ENCODE measurements around the gene TNS3.

Gene TNS3

DNA sequence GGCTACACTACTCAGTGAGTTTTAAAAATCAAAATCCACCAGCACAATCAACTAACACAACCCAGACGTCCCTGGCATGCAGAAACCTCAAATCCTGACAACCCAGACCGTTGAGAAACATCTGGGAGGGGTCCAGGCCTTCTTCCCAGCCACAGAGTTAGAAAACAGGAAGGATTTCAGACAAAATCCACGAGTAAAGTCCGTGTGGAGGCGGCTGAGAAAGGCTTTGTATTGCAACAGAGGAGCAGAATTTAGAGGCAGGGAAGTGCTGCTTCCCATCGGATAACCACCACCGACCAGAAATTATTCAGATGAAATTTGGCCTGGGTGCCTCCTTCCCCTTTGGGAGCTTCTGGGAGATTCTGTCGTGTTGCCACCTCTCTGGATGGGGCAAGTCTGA is 61.5 kb downstream of the TNS3 start:
- H3K9me3 ChIP-seq (ENCODE audit: control insufficient read depth, insufficient read depth, low read length) = no peaks in the 10 kb centered on the region
- TF ChIP-seq, protein P1, sequence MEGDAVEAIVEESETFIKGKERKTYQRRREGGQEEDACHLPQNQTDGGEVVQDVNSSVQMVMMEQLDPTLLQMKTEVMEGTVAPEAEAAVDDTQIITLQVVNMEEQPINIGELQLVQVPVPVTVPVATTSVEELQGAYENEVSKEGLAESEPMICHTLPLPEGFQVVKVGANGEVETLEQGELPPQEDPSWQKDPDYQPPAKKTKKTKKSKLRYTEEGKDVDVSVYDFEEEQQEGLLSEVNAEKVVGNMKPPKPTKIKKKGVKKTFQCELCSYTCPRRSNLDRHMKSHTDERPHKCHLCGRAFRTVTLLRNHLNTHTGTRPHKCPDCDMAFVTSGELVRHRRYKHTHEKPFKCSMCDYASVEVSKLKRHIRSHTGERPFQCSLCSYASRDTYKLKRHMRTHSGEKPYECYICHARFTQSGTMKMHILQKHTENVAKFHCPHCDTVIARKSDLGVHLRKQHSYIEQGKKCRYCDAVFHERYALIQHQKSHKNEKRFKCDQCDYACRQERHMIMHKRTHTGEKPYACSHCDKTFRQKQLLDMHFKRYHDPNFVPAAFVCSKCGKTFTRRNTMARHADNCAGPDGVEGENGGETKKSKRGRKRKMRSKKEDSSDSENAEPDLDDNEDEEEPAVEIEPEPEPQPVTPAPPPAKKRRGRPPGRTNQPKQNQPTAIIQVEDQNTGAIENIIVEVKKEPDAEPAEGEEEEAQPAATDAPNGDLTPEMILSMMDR (IDR thresholded peaks at IDR 0.05; ENCODE audit: low read depth, low read length, poor library complexity, severe bottlenecking) = no peak
- no peak for TF ChIP-seq EZH2phosphoT487 (IDR thresholded peaks at IDR 0.05; ENCODE audit: borderline replicate concordance, low read length)
- no peaks in the 10 kb centered on the region for H4K20me1 ChIP-seq (ENCODE audit: control insufficient read depth, insufficient read depth, low read depth, low read length)
- no peak overlapping the region for H3K27ac ChIP-seq (ENCODE audit: low read depth, low read length)
- H3K36me3 ChIP-seq (ENCODE audit: control insufficient read depth, low read length) = no peaks in the 10 kb centered on the region
- no peak overlapping the region for H3K4me3 ChIP-seq (ENCODE audit: low read length)
- H3F3A ChIP-seq (ENCODE audit: control insufficient read depth, insufficient read depth) = no peaks in the 10 kb centered on the region
- H3K4me1 ChIP-seq (ENCODE audit: control insufficient read depth, low read length) = no peaks in the 10 kb centered on the region
- H3K9me2 ChIP-seq (replicated peaks; ENCODE audit: control insufficient read depth, low read length) = no peaks in the 10 kb centered on the region
- no peaks in the 10 kb centered on the region for H3K79me2 ChIP-seq (ENCODE audit: control insufficient read depth, low read length)
- no peak overlapping the region for H3K4me2 ChIP-seq (ENCODE audit: low read length)
- no peaks in the 10 kb centered on the region for H3K27me3 ChIP-seq (ENCODE audit: control insufficient read depth, low read length)

DNA sequence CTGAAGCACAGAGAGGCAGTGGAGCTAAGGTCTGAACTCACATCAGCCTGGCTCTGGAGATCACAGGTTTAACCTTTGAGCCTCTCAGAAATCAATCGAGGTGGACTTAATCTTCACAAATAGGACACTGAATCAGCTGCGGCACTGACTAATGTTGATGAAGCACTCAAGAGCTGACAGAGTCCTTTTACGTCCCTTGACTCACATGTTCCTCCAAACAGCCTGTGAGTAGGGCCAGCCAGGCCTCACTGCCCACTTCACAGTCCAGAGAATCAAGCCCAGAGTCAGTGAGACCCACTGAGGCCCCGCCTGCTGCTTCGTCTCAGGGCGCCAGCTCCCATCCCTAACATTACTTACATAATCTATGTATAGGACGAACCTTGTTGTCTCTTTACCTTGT is 63.1 kb downstream of the TNS3 start:
- no peaks in the 10 kb centered on the region for H3F3A ChIP-seq (ENCODE audit: control insufficient read depth, insufficient read depth)
- H3K9me3 ChIP-seq (ENCODE audit: control insufficient read depth, insufficient read depth, low read length) = no peaks in the 10 kb centered on the region
- no peaks in the 10 kb centered on the region for H3K27me3 ChIP-seq (ENCODE audit: control insufficient read depth, low read length)
- H3K4me2 ChIP-seq (ENCODE audit: low read length) = no peak overlapping the region
- H3K36me3 ChIP-seq (ENCODE audit: control insufficient read depth, low read length) = no peaks in the 10 kb centered on the region
- no peaks in the 10 kb centered on the region for H3K79me2 ChIP-seq (ENCODE audit: control insufficient read depth, low read length)
- H3K4me3 ChIP-seq (ENCODE audit: low read length) = no peak overlapping the region
- no peaks in the 10 kb centered on the region for H4K20me1 ChIP-seq (ENCODE audit: control insufficient read depth, insufficient read depth, low read depth, low read length)
- no peaks in the 10 kb centered on the region for H3K4me1 ChIP-seq (ENCODE audit: control insufficient read depth, low read length)
- TF ChIP-seq EZH2phosphoT487 (IDR thresholded peaks at IDR 0.05; ENCODE audit: borderline replicate concordance, low read length) = no peak
- TF ChIP-seq, protein P1 (IDR thresholded peaks at IDR 0.05; ENCODE audit: low read depth, low read length, poor library complexity, severe bottlenecking) = no peak
- H3K27ac ChIP-seq (ENCODE audit: low read depth, low read length) = no peak overlapping the region
- H3K9me2 ChIP-seq (replicated peaks; ENCODE audit: control insufficient read depth, low read length) = no peaks in the 10 kb centered on the region

DNA sequence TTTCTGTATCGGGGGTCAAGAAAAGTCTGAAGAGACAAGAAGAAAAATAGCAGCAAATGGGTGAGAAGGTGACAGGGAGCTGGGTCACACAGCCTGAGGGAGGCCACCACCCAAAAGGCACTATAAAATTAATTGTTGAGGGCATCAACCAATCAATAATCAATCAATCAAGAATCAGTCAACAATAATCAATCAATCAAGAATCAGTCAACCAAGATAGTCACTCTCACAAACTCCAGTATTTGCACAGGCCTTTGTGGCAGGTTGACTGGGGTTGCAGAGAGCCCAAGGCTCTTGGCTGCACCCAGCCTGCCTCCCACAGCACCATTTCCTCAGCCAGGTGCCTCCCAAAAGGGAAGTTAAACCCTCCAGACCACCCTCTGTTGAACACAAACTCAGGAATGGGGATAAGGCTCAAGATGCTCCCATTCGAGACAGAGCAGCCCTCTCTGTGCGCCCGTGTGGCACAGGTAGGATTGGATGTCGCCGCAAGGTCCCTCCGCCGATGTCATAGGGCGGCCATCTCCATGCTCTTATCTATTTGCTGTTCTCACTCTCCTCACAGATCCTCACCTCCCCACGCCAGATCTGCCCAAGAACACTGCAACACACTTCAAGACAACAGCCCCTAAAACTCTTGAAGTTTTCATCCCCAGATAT is 64.0 kb downstream of the TNS3 start:
- H3K27ac ChIP-seq (ENCODE audit: low read depth, low read length) = no peak overlapping the region
- no peak for TF ChIP-seq EZH2phosphoT487 (IDR thresholded peaks at IDR 0.05; ENCODE audit: borderline replicate concordance, low read length)
- TF ChIP-seq, protein P1 (IDR thresholded peaks at IDR 0.05; ENCODE audit: low read depth, low read length, poor library complexity, severe bottlenecking) = no peak
- no peaks in the 10 kb centered on the region for H3F3A ChIP-seq (ENCODE audit: control insufficient read depth, insufficient read depth)
- H3K27me3 ChIP-seq (ENCODE audit: control insufficient read depth, low read length) = no peaks in the 10 kb centered on the region
- H3K9me2 ChIP-seq (replicated peaks; ENCODE audit: control insufficient read depth, low read length) = no peaks in the 10 kb centered on the region
- no peak overlapping the region for H3K4me3 ChIP-seq (ENCODE audit: low read length)
- no peaks in the 10 kb centered on the region for H4K20me1 ChIP-seq (ENCODE audit: control insufficient read depth, insufficient read depth, low read depth, low read length)
- H3K36me3 ChIP-seq (ENCODE audit: control insufficient read depth, low read length) = no peaks in the 10 kb centered on the region
- no peaks in the 10 kb centered on the region for H3K4me1 ChIP-seq (ENCODE audit: control insufficient read depth, low read length)
- no peak overlapping the region for H3K4me2 ChIP-seq (ENCODE audit: low read length)
- H3K79me2 ChIP-seq (ENCODE audit: control insufficient read depth, low read length) = no peaks in the 10 kb centered on the region
- H3K9me3 ChIP-seq (ENCODE audit: control insufficient read depth, insufficient read depth, low read length) = no peaks in the 10 kb centered on the region

Measured in DOHH2 (cell line).